CD4-positive, alpha-beta T cell treated with Interleukin-2 at 100 ng/mL for 4 hours (primary cell): ENCODE measurements around the gene SERBP1.
"Not testable (repeated sequence)": the region's sequence is repeated elsewhere in the genome, so short reads cannot be mapped to it uniquely, and the experiment has no call there.

ENCODE experiments used
- DNase-seq: peaks from one replicate; pipeline ENCODE4 v3.0.0-alpha.2; 2020; ENCODE audit warnings: low spot score

The SERBP1 gene

DNA sequence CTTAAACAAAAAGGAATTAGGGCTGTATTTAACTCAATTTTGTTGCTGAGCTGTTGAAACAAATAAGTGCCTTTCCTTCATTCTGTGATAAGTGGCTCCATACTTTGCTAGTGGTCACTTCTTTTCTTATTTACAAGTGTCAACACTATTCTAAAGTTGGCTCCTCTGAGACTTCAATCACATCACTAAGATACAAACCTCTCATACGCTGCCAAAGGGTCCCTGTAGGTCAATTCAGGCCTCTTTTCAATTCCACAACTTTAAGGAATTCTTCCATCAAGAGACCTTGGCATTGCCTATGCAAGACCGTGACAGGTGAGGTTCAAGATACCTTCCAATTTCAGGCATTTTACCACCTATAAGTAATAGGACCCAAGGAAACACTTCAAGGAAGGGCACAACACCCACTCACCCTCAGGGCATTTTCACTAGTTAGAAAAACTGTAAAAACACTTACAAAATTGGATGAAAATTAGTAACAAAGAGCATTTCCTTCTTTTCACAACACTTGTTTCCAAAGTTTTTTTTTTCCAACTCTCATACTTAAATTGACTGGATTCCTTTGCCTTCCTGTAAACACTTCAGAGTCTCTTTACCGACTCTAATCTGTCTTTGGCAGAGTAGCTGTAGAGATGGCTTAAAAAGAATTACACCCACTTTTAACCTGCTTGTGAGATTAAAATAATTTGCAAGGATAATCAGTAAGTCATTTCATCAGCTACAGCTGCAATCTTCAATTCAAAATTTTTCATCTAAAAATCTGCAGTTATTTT, 24.5 kb downstream of the SERBP1 start:
- DNase-seq, result no peak

DNA sequence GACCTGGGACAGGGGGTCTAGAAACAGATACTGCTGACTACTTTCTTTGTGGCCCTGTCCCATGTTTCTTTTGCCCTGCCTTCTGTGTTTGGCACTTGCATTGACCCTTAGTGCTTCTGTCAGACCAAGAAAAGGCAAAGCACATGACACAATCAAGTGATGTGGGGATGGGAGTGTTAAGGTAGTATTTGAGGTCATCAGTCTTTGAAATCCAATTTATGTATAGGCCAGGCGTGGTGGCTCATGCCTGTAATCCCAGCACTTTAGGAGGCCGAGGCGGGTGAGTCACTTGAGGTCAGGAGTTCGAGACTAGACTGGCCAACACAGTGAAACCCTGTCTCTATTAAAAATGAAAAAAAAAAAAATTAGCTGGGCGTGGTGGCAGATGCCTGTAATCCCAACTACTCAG, 26.0 kb downstream of the SERBP1 start:
- no peak for DNase-seq

DNA sequence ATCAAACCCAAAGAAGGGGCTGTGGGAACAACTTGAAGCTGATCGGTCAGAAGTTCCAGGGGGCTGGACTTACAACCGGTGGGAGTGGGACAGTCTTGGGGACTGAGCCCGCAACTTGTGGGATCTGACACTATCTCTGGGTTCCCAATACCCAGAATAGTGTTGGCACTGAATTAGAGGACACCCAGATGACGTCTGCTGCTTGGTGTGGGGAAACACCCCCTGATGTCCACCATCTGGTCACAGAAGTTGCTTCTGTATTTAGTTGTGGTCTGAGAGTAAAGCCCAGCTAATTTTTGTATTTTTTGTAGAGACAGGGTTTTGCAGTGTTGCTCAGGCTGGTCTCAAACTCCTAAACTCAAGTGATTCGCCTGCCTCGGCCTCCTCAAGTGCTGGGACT, 28.8 kb downstream of the SERBP1 start:
- no peak for DNase-seq

DNA sequence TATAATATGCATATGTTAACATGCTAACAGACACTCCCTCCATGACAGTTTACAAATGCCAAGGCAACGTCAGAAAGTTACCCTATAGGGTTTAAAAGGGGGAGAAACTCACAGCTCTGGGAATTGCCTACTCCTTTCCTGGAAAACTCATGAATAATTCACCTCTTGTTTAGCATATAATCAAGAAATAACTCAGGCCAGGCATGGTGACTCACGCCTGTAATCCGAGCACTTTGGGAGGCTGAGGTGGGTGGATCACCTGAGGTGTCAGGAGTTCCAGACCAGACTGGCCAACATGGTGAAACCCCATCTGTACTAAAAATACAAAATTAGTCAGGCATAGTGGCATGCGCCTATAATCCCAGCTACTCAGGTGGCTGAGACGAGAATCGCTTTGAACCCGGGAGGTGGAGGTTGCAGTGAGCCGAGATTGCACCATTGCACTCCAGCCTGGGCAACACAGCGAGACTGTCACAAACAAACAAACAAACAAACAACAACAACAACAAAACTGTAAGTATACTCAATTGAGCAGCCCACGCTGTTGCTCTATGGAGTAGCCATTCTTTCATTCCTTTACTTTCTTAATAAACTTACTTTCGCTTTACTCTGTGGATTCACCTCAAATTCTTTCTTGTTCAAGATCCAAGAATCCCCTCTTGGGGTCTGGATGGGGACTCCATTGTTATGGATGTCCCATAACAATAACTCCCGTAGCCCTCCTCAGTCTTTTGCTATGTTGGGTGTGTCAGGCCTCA, 30.0 kb downstream of the SERBP1 start:
- DNase-seq, result not testable (repeated sequence)

DNA sequence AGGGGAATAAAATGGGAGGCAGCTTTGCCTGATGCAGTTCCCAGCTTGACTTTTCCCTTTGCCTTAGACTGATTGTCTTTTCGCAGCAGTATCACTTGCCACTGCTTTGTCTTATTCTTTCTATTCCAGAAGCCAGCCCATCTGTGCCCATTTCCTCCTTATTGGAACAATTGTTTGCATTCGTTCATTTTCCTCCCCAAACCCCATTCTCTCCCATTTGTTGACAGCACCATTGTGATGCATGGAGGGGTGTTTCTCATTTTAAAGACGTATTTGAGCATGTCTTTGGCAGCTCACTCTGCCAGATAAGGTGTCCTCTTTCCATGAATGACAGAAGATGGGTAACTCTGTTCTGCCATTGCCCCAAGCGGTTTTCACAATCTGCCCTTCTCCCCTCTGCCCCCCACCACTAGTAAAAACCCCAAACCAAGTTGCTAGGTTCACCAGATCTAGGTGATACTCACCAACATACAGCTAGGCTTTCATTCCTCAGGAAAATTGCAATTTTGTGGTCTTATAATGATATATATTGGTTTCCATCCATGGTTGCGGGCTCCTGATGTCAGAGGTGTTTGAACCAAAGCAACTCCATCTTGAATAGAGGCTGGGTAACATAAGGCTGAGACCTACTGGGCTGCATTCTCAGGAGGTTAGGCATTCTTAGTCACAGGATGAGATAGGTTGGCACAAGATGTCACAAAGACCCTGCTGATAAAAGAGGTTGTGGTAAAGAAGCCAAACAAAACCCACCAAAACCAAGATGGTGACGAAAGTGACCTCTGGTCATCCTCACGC, 30.8 kb downstream of the SERBP1 start:
- no peak for DNase-seq

DNA sequence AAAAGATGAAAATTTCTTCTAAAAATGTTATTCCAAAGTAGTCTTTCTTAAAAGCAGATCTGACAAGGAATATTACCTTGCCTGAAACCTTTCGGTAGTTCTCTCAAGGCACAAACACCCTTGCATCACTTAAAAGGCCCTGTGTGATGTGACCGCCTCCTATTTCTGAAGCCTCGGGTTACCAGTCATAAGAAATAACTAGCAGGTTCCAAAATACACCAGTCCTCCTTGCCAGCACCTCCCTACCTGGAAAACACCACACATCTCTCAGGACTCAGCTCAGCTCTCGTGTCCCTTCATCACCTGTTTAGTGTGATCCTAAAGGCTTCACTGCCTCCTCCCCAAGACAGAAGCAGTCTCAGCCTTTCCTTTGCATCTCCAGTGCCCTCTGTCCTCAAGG, 35.7 kb downstream of the SERBP1 start:
- no peak for DNase-seq

DNA sequence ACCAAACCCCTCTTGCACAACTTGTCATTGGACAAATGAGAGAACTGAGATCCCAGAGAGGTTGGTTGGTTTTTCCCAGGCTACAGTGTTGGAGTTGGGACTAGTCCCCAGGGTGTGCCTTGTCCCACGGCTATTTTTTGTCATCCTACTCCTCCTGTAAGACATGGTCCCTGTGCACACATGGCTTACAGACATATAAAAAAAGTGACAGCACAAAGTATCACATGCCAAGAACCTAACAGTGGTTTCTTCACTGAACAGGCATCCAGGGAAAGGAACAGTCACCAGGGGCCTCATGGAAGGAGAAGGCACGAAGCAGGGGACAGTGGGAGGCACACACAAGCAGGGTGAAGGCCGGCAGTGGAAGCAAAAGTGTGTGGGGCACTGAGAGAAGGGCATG, 36.5 kb downstream of the SERBP1 start:
- no peak for DNase-seq

DNA sequence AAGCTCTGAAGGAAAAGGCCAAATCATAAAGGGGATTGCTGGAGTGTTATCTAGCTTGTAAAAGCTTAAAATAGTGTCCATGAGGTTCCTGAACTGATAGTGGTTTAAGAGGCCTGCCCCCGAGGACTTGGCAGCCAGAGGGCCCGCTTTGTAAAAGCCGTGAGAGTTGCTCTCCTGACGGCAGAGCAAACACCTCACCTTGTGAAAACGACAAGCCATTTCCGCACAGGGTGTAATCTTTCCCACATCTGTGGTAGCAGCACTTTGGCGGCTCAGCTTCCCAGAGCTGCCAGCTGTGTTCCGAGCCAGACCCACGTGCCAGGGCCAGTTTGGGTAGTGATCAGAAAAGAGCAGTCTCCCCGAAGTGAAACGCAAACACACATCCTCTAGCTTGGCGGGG, 37.0 kb downstream of the SERBP1 start:
- DNase-seq, result no peak

DNA sequence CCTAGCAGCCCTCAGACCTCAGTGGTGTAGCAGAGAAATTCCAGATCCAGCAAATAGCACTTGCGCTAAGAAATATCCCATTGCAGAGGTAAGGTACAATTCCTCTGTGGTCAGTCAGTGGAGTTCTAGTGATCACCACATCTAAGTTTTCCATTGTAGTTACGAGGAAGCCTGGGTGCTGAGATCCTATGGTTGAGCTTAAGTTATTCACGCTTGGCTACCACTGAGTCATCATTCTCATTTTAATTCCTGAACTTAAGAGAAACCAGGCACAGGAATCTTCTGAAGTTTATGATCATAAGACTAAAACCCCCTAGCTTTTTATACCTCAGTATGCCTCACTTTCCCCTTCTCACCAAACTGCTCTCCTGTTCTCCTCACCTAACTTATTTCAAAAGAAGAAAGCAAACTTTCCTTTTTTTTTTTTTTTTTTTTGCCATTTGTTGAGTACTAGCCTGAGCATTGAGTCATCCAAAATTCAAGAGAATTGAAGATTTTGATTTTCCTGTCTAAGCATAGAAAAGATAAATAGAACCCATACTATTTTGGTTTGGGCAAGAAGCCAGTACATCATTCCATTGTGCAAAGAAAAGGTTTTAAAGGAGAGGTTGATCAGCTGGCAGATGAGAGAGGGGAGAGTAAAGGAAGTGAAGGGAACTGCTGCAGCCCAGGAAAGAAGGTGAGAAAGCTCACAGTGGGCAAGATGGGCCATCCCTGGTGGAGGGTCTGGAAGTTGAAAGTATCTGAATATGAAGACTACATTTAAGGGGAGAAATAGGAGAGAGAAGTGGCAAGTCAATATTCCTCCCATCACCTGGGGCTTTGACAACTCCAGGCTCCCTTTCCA, 39.9 kb downstream of the SERBP1 start:
- no peak for DNase-seq

DNA sequence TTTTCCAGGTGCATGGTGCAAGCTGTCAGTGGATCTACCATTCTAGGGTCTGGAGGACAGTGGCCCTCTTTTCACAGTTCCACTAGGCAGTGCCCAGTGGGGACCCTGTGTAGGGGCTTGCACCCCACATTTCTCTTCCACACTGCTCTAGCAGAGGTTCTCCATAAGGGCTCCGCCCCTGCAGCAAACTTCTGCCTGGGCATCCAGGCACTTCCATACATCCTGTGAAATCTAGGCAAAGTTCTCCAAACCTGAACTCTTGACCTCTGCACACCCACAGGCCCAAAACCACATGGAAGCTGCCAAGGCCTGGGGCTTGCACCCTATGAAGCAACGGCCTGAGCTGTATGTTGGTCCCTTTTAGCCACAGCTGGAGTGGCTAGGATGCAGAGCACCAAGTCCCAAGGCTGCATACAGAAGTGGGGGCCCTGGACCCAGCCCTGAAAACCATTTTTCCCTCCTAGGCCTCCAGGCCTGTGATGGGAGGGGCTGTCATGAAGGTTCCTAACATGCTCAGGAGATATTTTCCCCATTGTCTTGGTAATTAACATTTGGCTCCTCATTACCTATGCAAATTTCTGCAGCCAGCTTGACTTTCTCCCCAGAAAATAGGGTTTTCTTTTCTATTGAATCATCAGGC, 46.1 kb downstream of the SERBP1 start:
- DNase-seq, result no peak

DNA sequence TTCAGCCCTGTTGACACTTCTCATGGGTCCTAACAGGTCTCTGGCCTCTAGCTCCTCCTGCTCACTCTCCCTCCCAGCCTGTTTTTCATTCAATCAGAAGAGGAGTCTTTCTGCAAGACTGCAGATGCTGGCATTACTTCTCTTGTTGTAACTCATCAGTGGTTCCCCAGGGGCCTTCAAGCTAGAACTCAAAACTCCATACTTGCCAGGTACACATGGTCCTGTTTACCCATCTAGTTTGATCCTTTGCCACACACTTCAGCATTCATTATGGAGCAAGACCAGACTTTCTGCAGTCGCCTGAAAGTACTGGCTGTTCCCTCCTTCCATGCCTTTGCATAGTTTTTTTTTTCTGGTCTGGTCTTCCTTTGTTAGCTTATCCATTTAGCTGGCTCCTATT, 47.9 kb downstream of the SERBP1 start:
- DNase-seq, result no peak

DNA sequence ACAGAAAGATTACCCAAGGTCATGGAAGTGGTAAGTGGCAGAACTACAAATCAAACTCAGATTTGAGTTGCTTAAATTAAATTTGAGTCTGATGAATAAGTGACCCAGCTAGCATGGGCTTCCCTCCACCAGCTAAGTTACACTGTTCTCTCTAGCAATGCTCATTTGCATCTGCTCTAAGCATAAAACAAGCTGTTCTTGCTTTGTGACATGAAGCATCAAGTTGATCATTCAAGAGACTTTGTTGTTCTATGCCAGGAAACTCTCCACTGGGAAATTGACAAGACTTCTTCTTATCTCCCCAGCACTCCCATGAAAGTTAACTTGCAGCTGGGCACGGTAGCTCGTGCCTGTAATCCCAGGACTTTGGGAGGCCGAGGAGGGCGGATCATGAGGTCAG, 49.0 kb downstream of the SERBP1 start:
- DNase-seq, result no peak

DNA sequence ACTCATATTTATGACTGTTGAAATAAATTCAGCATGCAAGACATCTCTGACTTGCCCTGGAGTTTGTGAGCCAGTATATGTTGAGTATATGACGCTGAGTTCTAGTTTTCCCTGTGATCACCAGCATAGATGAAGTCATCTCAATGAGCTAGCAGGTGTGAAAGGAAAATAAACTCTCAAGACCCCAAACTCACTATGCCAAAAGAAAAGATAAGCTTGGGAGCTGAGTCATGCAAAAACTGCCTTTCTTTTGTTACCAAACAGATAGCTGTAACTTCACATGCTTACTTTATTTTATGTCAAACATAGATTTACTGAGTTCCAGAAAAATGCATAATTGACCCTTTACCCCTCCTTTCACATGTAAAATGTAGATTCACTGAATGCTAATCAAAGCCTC, 52.9 kb downstream of the SERBP1 start:
- DNase-seq, result no peak

DNA sequence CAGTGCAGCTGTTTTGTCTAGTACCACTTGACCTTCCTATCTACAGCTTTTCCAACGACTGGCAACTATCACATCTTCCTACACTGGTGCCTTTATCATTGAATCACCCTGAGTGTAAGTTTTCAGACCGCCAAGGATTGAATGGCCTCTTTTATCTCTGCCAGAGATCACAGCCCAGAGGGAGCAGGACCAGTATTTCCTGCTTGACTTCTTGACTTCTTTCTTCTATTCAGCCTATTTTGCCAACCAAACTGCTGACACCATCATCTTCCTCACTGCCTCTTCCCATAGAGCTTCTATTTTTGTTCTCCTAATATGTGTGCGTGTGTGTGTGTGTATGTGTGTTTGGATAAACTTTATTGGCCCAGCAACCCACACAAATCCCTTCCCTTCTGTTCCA, 53.8 kb downstream of the SERBP1 start:
- no peak for DNase-seq

DNA sequence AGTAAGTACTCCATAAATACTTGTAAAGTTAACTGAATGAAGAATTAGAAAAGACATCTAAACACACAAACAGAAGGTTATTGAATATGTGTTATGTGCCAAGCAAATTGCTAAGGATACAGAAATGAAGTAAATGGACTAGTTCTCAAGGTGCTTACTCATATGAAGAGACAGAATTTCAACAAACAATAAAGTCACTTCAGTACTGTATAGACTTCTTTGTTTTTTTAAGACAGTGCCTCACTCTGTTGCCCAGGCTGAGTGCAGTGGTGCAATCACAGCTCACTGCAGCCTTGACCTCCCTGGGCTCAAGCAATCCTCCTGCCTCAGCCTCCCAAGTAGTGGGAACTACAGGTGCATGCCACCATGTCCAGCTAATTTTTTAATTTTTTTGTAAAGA, 57.3 kb downstream of the SERBP1 start:
- no peak for DNase-seq

DNA sequence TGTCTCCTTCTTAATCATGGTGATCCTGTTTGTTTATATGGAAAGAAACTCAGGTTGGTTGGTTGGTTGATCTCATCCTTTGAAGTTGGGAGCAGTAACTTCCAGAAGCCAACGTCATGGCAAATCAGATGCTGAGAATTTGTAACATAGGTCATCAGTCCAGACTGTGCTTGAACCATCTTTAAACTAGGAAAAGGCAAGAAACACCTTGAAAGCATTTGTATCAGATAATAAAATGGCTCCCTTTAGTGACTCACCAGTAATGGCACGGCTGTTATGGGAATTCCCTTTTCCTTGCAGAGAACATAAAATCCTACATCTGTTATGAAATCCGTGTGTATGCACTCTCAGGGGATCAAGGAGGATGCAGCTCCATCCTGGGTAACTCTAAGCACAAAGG, 58.1 kb downstream of the SERBP1 start:
- no peak for DNase-seq

DNA sequence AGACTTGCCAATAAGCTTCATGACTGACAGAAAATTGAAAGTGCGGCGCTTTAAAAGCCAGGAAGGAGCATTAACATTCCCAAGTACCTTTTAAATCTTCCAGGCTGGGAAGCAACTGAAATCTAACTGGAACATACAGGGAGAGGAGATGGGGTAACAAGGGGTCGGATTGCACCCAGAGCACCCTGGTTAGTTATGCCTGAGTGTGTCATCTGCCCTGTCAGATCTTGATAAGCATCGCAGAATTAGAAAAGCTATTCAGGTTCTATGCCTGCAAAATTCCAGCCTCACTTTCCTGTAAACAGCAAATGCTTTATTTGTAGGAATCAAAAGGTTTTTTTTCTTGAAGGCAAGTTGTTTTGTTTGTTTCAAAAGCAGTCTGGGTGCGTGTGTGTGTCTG, 58.5 kb downstream of the SERBP1 start:
- DNase-seq, result no peak

DNA sequence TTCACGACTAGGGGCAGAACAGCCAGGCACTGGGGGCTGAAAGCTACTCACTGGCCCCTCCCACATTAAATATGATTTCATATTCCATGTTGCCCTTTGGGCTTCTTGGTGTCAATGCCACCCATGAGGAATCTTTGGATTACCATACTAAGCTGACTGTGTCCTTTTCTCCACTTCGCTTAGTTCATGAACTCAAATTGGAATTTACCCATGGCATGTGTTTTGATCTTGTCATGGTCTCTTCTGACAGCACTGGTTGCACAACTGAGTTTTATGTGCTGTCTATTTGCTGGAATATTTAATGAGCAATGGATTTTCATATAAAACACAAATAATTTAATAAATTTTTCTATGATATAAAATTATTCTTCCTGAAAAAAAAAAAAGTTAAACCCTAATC, 59.2 kb downstream of the SERBP1 start:
- DNase-seq, result no peak

DNA sequence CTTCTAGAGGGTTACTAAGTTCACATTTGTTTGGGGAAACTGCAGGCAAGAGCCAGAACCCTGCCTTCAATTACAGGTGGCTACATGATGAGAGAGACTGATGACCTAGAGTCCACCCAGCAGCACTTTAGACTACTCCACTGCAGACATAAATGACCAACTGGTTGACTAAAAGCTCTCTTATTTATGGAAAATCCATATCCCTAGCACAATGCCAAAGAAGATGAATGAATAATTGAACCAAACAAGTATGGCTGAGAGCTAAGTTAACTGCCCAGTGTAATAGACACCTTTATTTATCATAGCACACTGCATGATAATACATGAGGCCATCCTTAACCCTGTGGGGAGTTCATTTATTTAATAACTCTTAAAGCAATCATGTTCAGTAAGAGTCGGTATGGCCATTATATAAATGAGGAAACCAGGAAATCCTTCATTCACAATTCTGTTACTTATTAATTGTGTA, 62.1 kb downstream of the SERBP1 start:
- DNase-seq, result no peak

DNA sequence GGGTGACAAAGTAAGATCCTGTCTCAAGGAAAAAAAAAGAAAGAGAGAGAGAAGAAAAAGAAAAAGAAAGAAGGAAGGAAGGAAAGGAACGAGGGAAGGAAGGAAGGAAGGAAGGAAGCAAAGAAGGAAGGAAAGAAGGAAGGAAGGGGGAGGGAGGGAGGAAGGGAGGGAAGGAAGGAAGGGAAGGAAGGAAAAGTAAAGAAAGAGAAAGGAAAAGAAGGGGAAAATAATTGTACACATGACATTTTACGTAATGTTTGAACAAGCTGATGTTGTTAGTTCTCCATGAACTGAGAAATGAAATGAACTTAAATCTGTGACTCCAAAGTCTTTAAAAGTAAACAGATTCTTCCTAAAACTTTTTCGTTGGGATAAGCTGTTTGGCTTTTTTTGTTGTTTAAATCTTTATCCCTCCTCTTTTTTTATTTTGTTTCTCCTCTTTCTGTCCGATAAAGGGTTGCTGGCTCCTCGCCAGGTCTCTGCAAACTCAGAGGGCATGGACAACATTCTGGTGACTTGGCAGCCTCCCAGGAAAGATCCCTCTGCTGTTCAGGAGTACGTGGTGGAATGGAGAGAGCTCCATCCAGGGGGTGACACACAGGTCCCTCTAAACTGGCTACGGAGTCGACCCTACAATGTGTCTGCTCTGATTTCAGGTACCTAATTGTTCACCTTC, 62.7 kb downstream of the SERBP1 start:
- DNase-seq, result no peak

DNA sequence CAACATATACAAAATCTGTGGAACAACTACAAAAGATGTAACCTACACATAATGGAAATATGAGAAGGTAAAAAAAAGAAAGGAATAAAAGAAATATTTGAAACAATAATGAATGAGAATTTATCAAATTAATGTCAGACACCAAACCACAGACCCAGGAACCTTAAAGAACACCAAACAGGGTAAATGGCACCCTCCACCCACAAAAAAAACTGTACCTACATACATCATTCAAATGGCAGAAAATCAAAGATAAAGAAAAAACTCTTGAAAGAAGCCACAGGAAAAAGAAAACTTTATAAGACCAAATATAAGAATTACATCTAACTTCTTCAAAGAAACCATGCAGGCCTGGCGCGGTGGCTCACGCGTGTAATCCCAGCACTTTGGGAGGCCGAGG, 68.6 kb downstream of the SERBP1 start:
- no peak for DNase-seq
